GM10266 (cell line): Measurements from ENCODE around the gene C1QBP.

Experiments
- DNase-seq: peaks from one replicate; pipeline ENCODE4 v3.0.0; 2012; ENCODE audit errors: extremely low spot score
- CTCF ChIP-seq: IDR thresholded peaks from 2 replicates; pipeline ENCODE4 v1.5.1; 2012; ENCODE audit warnings: mild to moderate bottlenecking, low read depth; ENCODE audit not compliant: control insufficient read depth, insufficient read depth; ENCODE audit errors: missing control alignments

C1QBP gene

GRCh38 chr17:5438716-5439445 lies at the start of gene C1QBP:
Gene C1QBP, minus strand, starts transcription at chr17:5439155. Its CDS starts 82 bp downstream, at chr17:5439073.
- DNase-seq, result peak; percentile 93
- TF ChIP-seq CTCF, result peak; percentile 95

GRCh38 chr17:5488752-5489151 lies 49.8 kb upstream of the C1QBP start:
- TF ChIP-seq CTCF, result no peak
- no peak for DNase-seq

- DNase-seq, result peak; percentile 96
- TF ChIP-seq CTCF, result no peak
These were observed 47.5 kb upstream of the C1QBP start, which contains the start of gene MIS12 for GRCh38 chr17:5486206-5487124. Gene MIS12, plus strand, starts transcription at chr17:5486566. Its CDS starts 2,297 bp downstream, at chr17:5488863.

GRCh38 chr17:5485270-5486205 lies 46.6 kb upstream of the C1QBP start, which contains the start of gene DERL2:
Gene DERL2, minus strand, starts transcription at chr17:5486178. Its CDS starts 17 bp downstream, at chr17:5486161.
- no peak for DNase-seq
- no peak for TF ChIP-seq CTCF

GRCh38 chr17:5481451-5481850 lies 42.5 kb upstream of the C1QBP start:
- no peak for DNase-seq
- no peak for TF ChIP-seq CTCF

- no peak for DNase-seq
- no peak for TF ChIP-seq CTCF
These were observed 42.0 kb upstream of the C1QBP start for GRCh38 chr17:5480962-5481361.
